HepG2 (cell line): ENCODE data around the gene PIR. TPM values are rescaled to one million over a fixed set of nuclear protein-coding genes. Genes with fewer than 3 reads are reported as not detected.

Source experiments
- MLXIP ChIP-seq: sonication (generic); formaldehyde crosslinking; IDR thresholded peaks from 2 replicates; pipeline ENCODE4 v1.9.0; 2021; ENCODE audit warnings: missing genetic modification reagents, borderline replicate concordance
- RNF2 ChIP-seq: fragments of 450-650 bp; conservative IDR thresholded peaks from 2 replicates; pipeline ENCODE4 v1.6.1; 2016; ENCODE audit warnings: low read depth
- SIN3A ChIP-seq: IDR thresholded peaks from 2 replicates; pipeline ENCODE4 v1.6.1; 2011; ENCODE audit warnings: low read depth, mild to moderate bottlenecking, control low read depth, low read length, borderline replicate concordance
- SKI ChIP-seq: fragments of 450-650 bp; IDR thresholded peaks from one replicate; pipeline ENCODE4 v1.6.1; 2018; ENCODE audit warnings: mild to moderate bottlenecking; ENCODE audit not compliant: partially characterized antibody
- SMAD1 ChIP-seq: sonication (generic); formaldehyde crosslinking; IDR thresholded peaks from 2 replicates; pipeline ENCODE4 v1.4.0; 2020; ENCODE audit warnings: missing genetic modification reagents, low read depth, mild to moderate bottlenecking, borderline replicate concordance
- ZFP37 ChIP-seq: sonication (generic); formaldehyde crosslinking; IDR thresholded peaks from 2 replicates; pipeline ENCODE4 v1.4.0; 2020; ENCODE audit warnings: missing genetic modification reagents, borderline replicate concordance
- ZNF567 ChIP-seq: sonication (generic); formaldehyde crosslinking; IDR thresholded peaks from 2 replicates; pipeline ENCODE4 v1.8.1; 2023; ENCODE audit warnings: mild to moderate bottlenecking, missing genetic modification reagents, borderline replicate concordance
- ZNF800 ChIP-seq: sonication (generic); formaldehyde crosslinking; IDR thresholded peaks from 2 replicates; pipeline ENCODE4 v1.4.0; 2020; ENCODE audit warnings: missing genetic modification reagents
- polyA plus RNA-seq, 8 experiments: library from polyadenylated mRNA; depleted of rRNA in 3 of 8; stranded (reverse) in 7 of 8; unstranded in 1 of 8; fragments of >200 nt; fragmentation: Illumina TruSeq in 4 of 8; extraction: Trizol in 4 of 8; gene quantifications; 2 replicates each; pipeline versions ENCODE4 v1.2.1 to v1.2.3, GENCODE V29; 2011 to 2016; ENCODE audit warnings: low read depth in 4 of 8, missing spikeins in 1 of 8, mixed read lengths in 1 of 8; ENCODE audit not compliant: insufficient read depth in 1 of 8
- total RNA-seq, 5 experiments: library from RNA; depleted of rRNA; stranded (reverse); fragments of >200 nt; fragmentation: Illumina TruSeq; extraction: Trizol; gene quantifications; 2 replicates each; pipeline ENCODE4 v1.2.3, GENCODE V29; 2016; ENCODE audit warnings: low read depth in 1 of 5

Gene PIR
- total and polyA plus RNA-seq, 2 of the 13 experiments (the other 11 are each of a cell fraction or from before 2014, with no cell fraction given), result 12.2 to 38.0 TPM

DNA sequence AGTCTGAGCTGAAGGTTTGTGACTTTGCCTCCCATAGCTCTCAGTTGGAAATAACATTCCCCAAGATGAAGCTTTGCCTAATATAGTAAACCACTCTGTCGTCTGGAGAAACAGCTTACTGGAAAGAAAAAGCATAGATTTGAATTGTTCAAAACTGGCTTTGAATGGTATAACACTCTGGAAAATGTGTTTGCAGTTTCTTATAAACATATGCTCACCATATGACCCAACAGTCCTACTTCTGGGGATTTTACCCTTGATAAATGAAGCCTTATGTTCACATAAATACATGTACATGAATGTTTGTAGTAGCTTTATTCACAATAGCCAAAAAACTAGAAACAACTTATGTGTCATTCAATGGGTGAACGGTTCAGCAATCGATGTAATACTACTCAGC, 119.2 kb downstream of the PIR start (continued):
- TF ChIP-seq ZNF567 (CRISPR knock-in tag) (no peak), ZFP37 (CRISPR knock-in tag) (no peak), SKI (no peak), RNF2 (no peak), SMAD1 (no peak), MLXIP (CRISPR knock-in tag) (no peak), ZNF800 (CRISPR knock-in tag) (no peak), SIN3A (no peak)
